ENCODE data around the gene XPO6.

- TF ChIP-seq CTCF (IDR thresholded peaks at IDR 0.05) (no peak), POLR2A (IDR thresholded peaks at IDR 0.05) (no peak)
Measured at GRCh38 chr16:28136751-28137434, 74.9 kb downstream of the XPO6 start.
